Transverse colon (tissue), 4 donors: ENCODE data around the gene SELENOS. TPM values are rescaled to one million over a fixed set of nuclear protein-coding genes. Genes with fewer than 3 reads are reported as not detected.

Source experiments
- DNase-seq: peaks from one replicate; pipeline ENCODE4 v3.0.0-alpha.2; 2019
- H3K27ac ChIP-seq, 4 donors: fragments of 200-600 bp; sonication (generic); 2 replicates each; pipeline ENCODE4 v1.5.1; 2016 to 2018; ENCODE audit warnings: inconsistent platforms in 4 of 4
- H3K27me3 ChIP-seq: fragments of 200-600 bp; sonication (generic); 2 replicates; pipeline ENCODE4 v1.5.1; 2017; ENCODE audit warnings: inconsistent platforms
- H3K36me3 ChIP-seq, 4 donors: fragments of 200-600 bp; sonication (generic); 2 replicates each; pipeline ENCODE4 v1.5.1; 2017 to 2019; ENCODE audit warnings: inconsistent platforms in 4 of 4
- H3K4me1 ChIP-seq, 4 donors: fragments of 200-600 bp; sonication (generic); 2 replicates each; pipeline ENCODE4 v1.5.1; 2017 to 2020; ENCODE audit warnings: inconsistent platforms in 4 of 4
- H3K4me3 ChIP-seq, 4 donors: fragments of 200-600 bp; sonication (generic); 1 replicate in 1 of 4; 2 replicates in 3 of 4; pipeline versions ENCODE4 v1.5.1 to v1.6.1; 2017 to 2019; ENCODE audit warnings: inconsistent platforms in 4 of 4
- H3K9me3 ChIP-seq, 2 donors: fragments of 200-600 bp; sonication (generic); 2 replicates each; pipeline ENCODE4 v1.5.1; 2017 to 2019; ENCODE audit warnings: inconsistent platforms in 2 of 2
- CTCF ChIP-seq, 5 experiments: fragments of 200-600 bp in 3 of 5; fragments of 450-650 bp in 2 of 5; sonication (generic) in 3 of 5; IDR thresholded peaks; 1 replicate in 2 of 5; 2 replicates in 3 of 5; pipeline ENCODE4 v1.5.1; 2016 to 2017; ENCODE audit warnings: antibody characterized with exemption in 5 of 5, inconsistent platforms in 3 of 5, mild to moderate bottlenecking in 2 of 5, moderate library complexity in 1 of 5
- EP300 ChIP-seq: sonication (generic); formaldehyde crosslinking; IDR thresholded peaks from one replicate; pipeline ENCODE4 v1.6.1; 2017; ENCODE audit warnings: antibody characterized with exemption, low read depth
- POLR2A ChIP-seq: fragments of 450-650 bp; IDR thresholded peaks from one replicate; pipeline ENCODE4 v1.6.1; 2016; ENCODE audit warnings: antibody characterized with exemption, mild to moderate bottlenecking, moderate library complexity
- POLR2AphosphoS5 ChIP-seq, 3 donors: sonication (generic); formaldehyde crosslinking; IDR thresholded peaks; one replicate each; pipeline ENCODE4 v1.6.1; 2016; ENCODE audit warnings: antibody characterized with exemption in 3 of 3
- WGBS, 2 donors: methylation state at CpG; one replicate each; pipeline ENCODE4 v1.1.5; 2018; ENCODE audit warnings: low coverage in 1 of 2; 5-methylcytosine and 5-hydroxymethylcytosine counted together
- in situ Hi-C, 4 donors: fragments of 200-750 bp; cut with MboI; loops; one replicate each; pipeline versions ENCODE4 v1.15.0 to v1.15.1; 2017; ENCODE audit warnings: low sequenced_read_pairs in 3 of 4, low pct_ligation_motif_present in 1 of 4, low pct_unique_long_range_greater_than_20kb in 1 of 4
- intact Hi-C: fragments of 100-400 bp; cut with DNase I; formaldehyde crosslinking; loops from one replicate; pipeline ENCODE4 v1.15.1; 2023; ENCODE audit warnings: low total_unique reads
- total RNA-seq, 4 donors: library from RNA; depleted of rRNA; stranded (reverse); fragments of >200 nt; gene quantifications; one replicate each; pipeline ENCODE4 v1.1.0, GENCODE V29; 2016

SELENOS gene
- total RNA-seq, 4 donors from 2014 or later: 24.9 to 128 (median 120) TPM

DNA sequence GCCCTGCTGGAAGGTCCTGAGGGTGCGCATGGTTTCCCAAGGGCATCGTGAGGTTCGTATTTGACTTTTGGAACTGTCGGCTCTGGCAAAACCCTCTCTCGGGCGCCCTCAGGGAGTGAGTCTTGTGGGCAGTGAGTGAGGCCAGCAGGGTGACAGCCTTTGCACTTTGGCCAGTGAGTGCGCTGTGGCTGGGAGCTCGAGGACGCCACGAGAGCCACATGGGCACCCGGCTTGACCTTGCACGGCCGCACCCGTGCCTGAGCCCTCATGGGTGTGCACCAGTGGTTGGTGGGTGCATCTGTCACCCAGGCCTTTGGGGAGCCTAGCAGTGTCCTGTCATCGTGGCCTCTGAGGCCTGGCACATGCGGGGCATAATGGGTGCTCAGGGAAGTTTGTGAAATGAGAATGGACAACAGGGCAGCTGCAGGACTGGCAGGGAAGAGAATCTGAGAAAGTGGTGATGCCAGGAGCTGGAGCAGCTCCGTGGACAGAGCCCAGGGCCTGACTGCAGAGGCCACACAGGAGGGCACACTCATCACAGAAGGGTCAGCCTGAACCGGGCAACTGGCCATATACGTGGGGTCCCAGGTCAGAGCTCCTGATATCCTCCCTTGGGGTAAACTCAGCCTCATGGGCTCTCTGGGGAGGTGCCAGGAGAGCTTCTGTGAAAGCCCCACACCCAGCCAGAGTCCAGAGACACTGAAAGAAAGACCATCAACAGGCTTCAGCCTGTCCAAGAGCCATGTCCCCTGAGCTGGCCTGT lies 48.2 kb upstream of the SELENOS start:
- Histone ChIP-seq H3K27me3 (no peaks in the 10 kb centered on the region), H3K36me3 (no peaks in the 10 kb centered on the region), H3K27ac (peak overlapping the region in 1 of 4 donors; percentile 48), H3K9me3 (no peaks in the 10 kb centered on the region), H3K4me3 (no peak overlapping the region), H3K4me1 (peaks cover 0 to 3% (median 0%) of the 10 kb centered on the region in 4 donors)
- WGBS, 2 donors: 81% methylated on average over 19 of the region's 19 CpGs; no CpG with 5 or more reads in 1 of the 2 donors
- intact Hi-C loops (no loop called here), in situ Hi-C loops (no loop called here)
- TF ChIP-seq POLR2A (no peak), CTCF (IDR thresholded peaks at IDR 0.05) (no peak), POLR2AphosphoS5 (IDR thresholded peaks at IDR 0.05) (no peak), EP300 (no peak)
- DNase-seq: peak; percentile 7

GRCh38 chr15:101324524-101325177 lies 47.4 kb upstream of the SELENOS start:
- peak; percentile 32 for DNase-seq
- Histone ChIP-seq H3K4me3 (no peak overlapping the region), H3K36me3 (no peaks in the 10 kb centered on the region), H3K9me3 (no peaks in the 10 kb centered on the region), H3K27ac (peak overlapping the region in 1 of 4 donors; percentile 48), H3K27me3 (no peaks in the 10 kb centered on the region), H3K4me1 (peaks cover 0 to 3% (median 0%) of the 10 kb centered on the region in 4 donors)
- 70% methylated on average over 13 of the region's 13 CpGs; no CpG with 5 or more reads in 1 of the 2 donors for WGBS, 2 donors
- in situ Hi-C loops: loop anchor here in 1 of 4 donors (25.0 kb wide), 1 partner anchor 163 kb away; the partner anchor contains the start of gene PCSK6
- TF ChIP-seq POLR2A (no peak), POLR2AphosphoS5 (IDR thresholded peaks at IDR 0.05) (no peak), EP300 (no peak), CTCF (IDR thresholded peaks at IDR 0.05) (no peak)
- intact Hi-C loops: no loop called here

DNA sequence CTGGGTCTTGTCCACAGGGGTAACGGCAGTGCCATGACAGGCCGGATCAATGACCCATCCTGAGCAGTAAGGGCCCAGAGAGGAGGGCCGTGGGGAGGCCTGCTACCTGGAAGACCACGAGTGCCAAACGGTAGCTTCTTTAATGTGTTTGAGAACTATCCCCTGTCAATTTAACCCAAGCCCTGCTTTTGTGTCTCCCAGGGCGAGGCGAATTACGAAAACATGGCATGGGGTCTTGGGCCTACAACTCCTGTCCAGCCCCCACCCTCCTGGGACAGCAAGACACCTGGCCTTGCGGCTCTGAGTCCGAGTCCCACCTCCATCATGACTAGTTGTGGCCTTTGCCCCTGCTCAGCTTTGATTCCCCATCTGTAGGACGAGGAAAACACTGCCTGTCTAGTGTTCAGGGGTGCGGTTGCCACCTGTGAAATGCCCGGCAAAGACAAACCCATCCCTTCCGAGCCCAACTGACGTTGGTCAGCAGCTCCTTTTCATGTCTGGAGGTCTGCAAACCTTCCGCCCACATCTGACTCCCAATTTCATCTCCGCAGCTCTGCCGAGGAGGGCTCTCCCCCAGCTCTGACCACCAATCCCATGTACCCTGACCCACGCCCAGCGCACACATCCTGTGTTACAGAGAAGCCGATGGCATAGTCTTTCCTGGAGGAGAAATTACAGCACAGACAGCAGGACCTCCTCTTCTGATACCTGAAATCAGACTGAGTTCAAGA lies 46.7 kb upstream of the SELENOS start:
- Histone ChIP-seq H3K27me3 (no peaks in the 10 kb centered on the region), H3K27ac (no peak overlapping the region), H3K4me1 (peaks cover 0 to 3% (median 0%) of the 10 kb centered on the region in 4 donors), H3K36me3 (no peaks in the 10 kb centered on the region), H3K9me3 (no peaks in the 10 kb centered on the region), H3K4me3 (no peak overlapping the region)
- TF ChIP-seq CTCF (IDR thresholded peaks at IDR 0.05): no peak
- no peak for TF ChIP-seq EP300
- TF ChIP-seq POLR2AphosphoS5 (IDR thresholded peaks at IDR 0.05): no peak
- TF ChIP-seq POLR2A: no peak
- WGBS, 2 donors: 78 to 92% methylated on average over 2 to 21 of the region's 21 CpGs
- intact Hi-C loops: no loop called here
- DNase-seq: no peak
- in situ Hi-C loops: loop anchor here in 1 of 4 donors (25.0 kb wide), 1 partner anchor 163 kb away; the partner anchor contains the start of gene PCSK6
